Measurements from ENCODE around the gene FAXDC2. TPM values are rescaled to one million over a fixed set of nuclear protein-coding genes. Genes with fewer than 3 reads are reported as not detected.
A peak's percentile ranks its signal among the peaks of the same experiment; 100 is the strongest.

Gene FAXDC2
- total and polyA plus RNA-seq, 9 of the 15 experiments (the other 6 are each of a cell fraction or from before 2014, with no cell fraction given) = 2.4 to 30.0 (median 9.9) TPM

- TF ChIP-seq ZNF12 (CRISPR knock-in tag; IDR thresholded peaks at IDR 0.05) (no peak), ZNF184 (CRISPR knock-in tag; IDR thresholded peaks at IDR 0.05) (no peak), ASH1L (IDR thresholded peaks at IDR 0.05; ENCODE audit: borderline replicate concordance, low read depth, partially characterized antibody) (no peak), WHSC1 (IDR thresholded peaks at IDR 0.05; ENCODE audit: low read length) (no peak), HDAC3 (IDR thresholded peaks at IDR 0.05; ENCODE audit: borderline replicate concordance, partially characterized antibody) (no peak), FOXP1 (CRISPR knock-in tag; IDR thresholded peaks at IDR 0.05) (no peak), CEBPG (CRISPR knock-in tag; IDR thresholded peaks at IDR 0.05) (no peak), CEBPG (tag; conservative IDR thresholded peaks at IDR 0.05 in 1 of 2, IDR thresholded peaks at IDR 0.05 in 1 of 2) (no peak), CSDE1 (IDR thresholded peaks at IDR 0.05) (no peak), ZNF668 (CRISPR knock-in tag; IDR thresholded peaks at IDR 0.05) (no peak), EZH2 (IDR thresholded peaks at IDR 0.05; ENCODE audit: borderline replicate concordance, low read depth, low read length) (no peak), GABPA (tag; conservative IDR thresholded peaks at IDR 0.05; ENCODE audit: low read depth) (no peak), CREM (IDR thresholded peaks at IDR 0.05; ENCODE audit: low read depth) (peak; percentile 34; the same call in 1 of the 2 replicates), KHSRP (IDR thresholded peaks at IDR 0.05) (no peak), HMG20B (CRISPR knock-in tag; IDR thresholded peaks at IDR 0.05) (no peak), MAX (CRISPR knock-in tag; IDR thresholded peaks at IDR 0.05) (no peak), CCAR2 (IDR thresholded peaks at IDR 0.05; ENCODE audit: low read depth, low read length) (no peak), CBFB (CRISPR knock-in tag; IDR thresholded peaks at IDR 0.05) (no peak), SMAD4 (CRISPR knock-in tag; conservative IDR thresholded peaks at IDR 0.05) (peak; percentile 38; the same call in 1 of the 2 replicates)
- TF ChIP-seq, protein P1, sequence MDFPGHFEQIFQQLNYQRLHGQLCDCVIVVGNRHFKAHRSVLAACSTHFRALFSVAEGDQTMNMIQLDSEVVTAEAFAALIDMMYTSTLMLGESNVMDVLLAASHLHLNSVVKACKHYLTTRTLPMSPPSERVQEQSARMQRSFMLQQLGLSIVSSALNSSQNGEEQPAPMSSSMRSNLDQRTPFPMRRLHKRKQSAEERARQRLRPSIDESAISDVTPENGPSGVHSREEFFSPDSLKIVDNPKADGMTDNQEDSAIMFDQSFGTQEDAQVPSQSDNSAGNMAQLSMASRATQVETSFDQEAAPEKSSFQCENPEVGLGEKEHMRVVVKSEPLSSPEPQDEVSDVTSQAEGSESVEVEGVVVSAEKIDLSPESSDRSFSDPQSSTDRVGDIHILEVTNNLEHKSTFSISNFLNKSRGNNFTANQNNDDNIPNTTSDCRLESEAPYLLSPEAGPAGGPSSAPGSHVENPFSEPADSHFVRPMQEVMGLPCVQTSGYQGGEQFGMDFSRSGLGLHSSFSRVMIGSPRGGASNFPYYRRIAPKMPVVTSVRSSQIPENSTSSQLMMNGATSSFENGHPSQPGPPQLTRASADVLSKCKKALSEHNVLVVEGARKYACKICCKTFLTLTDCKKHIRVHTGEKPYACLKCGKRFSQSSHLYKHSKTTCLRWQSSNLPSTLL (IDR thresholded peaks at IDR 0.05) = no peak
- TF ChIP-seq, protein P2, sequence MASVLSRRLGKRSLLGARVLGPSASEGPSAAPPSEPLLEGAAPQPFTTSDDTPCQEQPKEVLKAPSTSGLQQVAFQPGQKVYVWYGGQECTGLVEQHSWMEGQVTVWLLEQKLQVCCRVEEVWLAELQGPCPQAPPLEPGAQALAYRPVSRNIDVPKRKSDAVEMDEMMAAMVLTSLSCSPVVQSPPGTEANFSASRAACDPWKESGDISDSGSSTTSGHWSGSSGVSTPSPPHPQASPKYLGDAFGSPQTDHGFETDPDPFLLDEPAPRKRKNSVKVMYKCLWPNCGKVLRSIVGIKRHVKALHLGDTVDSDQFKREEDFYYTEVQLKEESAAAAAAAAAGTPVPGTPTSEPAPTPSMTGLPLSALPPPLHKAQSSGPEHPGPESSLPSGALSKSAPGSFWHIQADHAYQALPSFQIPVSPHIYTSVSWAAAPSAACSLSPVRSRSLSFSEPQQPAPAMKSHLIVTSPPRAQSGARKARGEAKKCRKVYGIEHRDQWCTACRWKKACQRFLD (CRISPR knock-in tag; IDR thresholded peaks at IDR 0.05) = no peak
- TF ChIP-seq, protein P3, sequence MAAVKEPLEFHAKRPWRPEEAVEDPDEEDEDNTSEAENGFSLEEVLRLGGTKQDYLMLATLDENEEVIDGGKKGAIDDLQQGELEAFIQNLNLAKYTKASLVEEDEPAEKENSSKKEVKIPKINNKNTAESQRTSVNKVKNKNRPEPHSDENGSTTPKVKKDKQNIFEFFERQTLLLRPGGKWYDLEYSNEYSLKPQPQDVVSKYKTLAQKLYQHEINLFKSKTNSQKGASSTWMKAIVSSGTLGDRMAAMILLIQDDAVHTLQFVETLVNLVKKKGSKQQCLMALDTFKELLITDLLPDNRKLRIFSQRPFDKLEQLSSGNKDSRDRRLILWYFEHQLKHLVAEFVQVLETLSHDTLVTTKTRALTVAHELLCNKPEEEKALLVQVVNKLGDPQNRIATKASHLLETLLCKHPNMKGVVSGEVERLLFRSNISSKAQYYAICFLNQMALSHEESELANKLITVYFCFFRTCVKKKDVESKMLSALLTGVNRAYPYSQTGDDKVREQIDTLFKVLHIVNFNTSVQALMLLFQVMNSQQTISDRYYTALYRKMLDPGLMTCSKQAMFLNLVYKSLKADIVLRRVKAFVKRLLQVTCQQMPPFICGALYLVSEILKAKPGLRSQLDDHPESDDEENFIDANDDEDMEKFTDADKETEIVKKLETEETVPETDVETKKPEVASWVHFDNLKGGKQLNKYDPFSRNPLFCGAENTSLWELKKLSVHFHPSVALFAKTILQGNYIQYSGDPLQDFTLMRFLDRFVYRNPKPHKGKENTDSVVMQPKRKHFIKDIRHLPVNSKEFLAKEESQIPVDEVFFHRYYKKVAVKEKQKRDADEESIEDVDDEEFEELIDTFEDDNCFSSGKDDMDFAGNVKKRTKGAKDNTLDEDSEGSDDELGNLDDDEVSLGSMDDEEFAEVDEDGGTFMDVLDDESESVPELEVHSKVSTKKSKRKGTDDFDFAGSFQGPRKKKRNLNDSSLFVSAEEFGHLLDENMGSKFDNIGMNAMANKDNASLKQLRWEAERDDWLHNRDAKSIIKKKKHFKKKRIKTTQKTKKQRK (IDR thresholded peaks at IDR 0.05; ENCODE audit: borderline replicate concordance, low read depth, low read length) = no peak
Measured at GRCh38 chr5:154786414-154786813, 64.0 kb downstream of the FAXDC2 start (continued).

Data from K562 (cell line).